HepG2 (cell line): ENCODE measurements around the gene IVD. TPM values are rescaled to one million over a fixed set of nuclear protein-coding genes. Genes with fewer than 3 reads are reported as not detected.
A peak's percentile ranks its signal among the peaks of the same experiment; 100 is the strongest.

Source experiments
- DMAP1 ChIP-seq: IDR thresholded peaks from 2 replicates; pipeline ENCODE4 v1.6.1; 2016
- KDM5B ChIP-seq: sonication (generic); formaldehyde crosslinking; IDR thresholded peaks from 2 replicates; pipeline ENCODE4 v1.4.0; 2020; ENCODE audit warnings: missing genetic modification reagents, mild to moderate bottlenecking, borderline replicate concordance
- NKX3-1 ChIP-seq: sonication (generic); formaldehyde crosslinking; IDR thresholded peaks from 2 replicates; pipeline ENCODE4 v1.5.0; 2020; ENCODE audit warnings: missing genetic modification reagents
- SALL1 ChIP-seq: sonication (generic); formaldehyde crosslinking; IDR thresholded peaks from 2 replicates; pipeline ENCODE4 v1.8.0; 2022; ENCODE audit warnings: mild to moderate bottlenecking, missing genetic modification reagents
- SP5 ChIP-seq: IDR thresholded peaks from 2 replicates; pipeline ENCODE4 v1.6.1; 2016; ENCODE audit warnings: low read depth, borderline replicate concordance
- TGIF2 ChIP-seq: IDR thresholded peaks from 2 replicates; pipeline ENCODE4 v1.6.1; 2016; ENCODE audit warnings: control low read depth, missing compliant biosample characterization
- ZNF12 ChIP-seq: sonication (generic); formaldehyde crosslinking; IDR thresholded peaks from 2 replicates; pipeline ENCODE4 v1.5.0; 2020; ENCODE audit warnings: missing genetic modification reagents
- ZNF232 ChIP-seq: sonication (generic); formaldehyde crosslinking; IDR thresholded peaks from 2 replicates; pipeline ENCODE4 v1.4.0; 2020; ENCODE audit warnings: missing genetic modification reagents, borderline replicate concordance
- ZNF329 ChIP-seq: sonication (generic); formaldehyde crosslinking; IDR thresholded peaks from 2 replicates; pipeline ENCODE4 v1.9.0; 2021; ENCODE audit warnings: low read depth, mild to moderate bottlenecking, missing genetic modification reagents
- ZNF430 ChIP-seq: sonication (generic); formaldehyde crosslinking; IDR thresholded peaks from 2 replicates; pipeline ENCODE4 v1.9.0; 2021; ENCODE audit warnings: mild to moderate bottlenecking, missing genetic modification reagents
- ZNF788 ChIP-seq: sonication (generic); formaldehyde crosslinking; IDR thresholded peaks from 2 replicates; pipeline ENCODE4 v1.5.0; 2020; ENCODE audit warnings: mild to moderate bottlenecking, missing genetic modification reagents, borderline replicate concordance
- ZSCAN31 ChIP-seq: sonication (generic); formaldehyde crosslinking; IDR thresholded peaks from 2 replicates; pipeline ENCODE4 v1.5.0; 2020; ENCODE audit warnings: low read depth, mild to moderate bottlenecking, missing genetic modification reagents
- polyA plus RNA-seq, 8 experiments: library from polyadenylated mRNA; depleted of rRNA in 3 of 8; stranded (reverse) in 7 of 8; unstranded in 1 of 8; fragments of >200 nt; fragmentation: Illumina TruSeq in 4 of 8; extraction: Trizol in 4 of 8; gene quantifications; 2 replicates each; pipeline versions ENCODE4 v1.2.1 to v1.2.3, GENCODE V29; 2011 to 2016; ENCODE audit warnings: low read depth in 4 of 8, missing spikeins in 1 of 8, mixed read lengths in 1 of 8; ENCODE audit not compliant: insufficient read depth in 1 of 8
- total RNA-seq, 5 experiments: library from RNA; depleted of rRNA; stranded (reverse); fragments of >200 nt; fragmentation: Illumina TruSeq; extraction: Trizol; gene quantifications; 2 replicates each; pipeline ENCODE4 v1.2.3, GENCODE V29; 2016; ENCODE audit warnings: low read depth in 1 of 5
- TF ChIP-seq, protein P1 (sequence below): sonication (generic); formaldehyde crosslinking; IDR thresholded peaks from 2 replicates; pipeline ENCODE4 v1.5.1; 2020; ENCODE audit warnings: missing genetic modification reagents, mild to moderate bottlenecking, borderline replicate concordance
- TF ChIP-seq, protein P2 (sequence below), 2 experiments: fragments of 450-650 bp in 1 of 2; sonication (generic) in 1 of 2; formaldehyde crosslinking; IDR thresholded peaks; 2 replicates each; pipeline versions ENCODE4 v1.5.0 to v1.8.0; 2020 to 2022; ENCODE audit warnings: mild to moderate bottlenecking in 1 of 2, missing genetic modification reagents in 1 of 2
- TF ChIP-seq, protein P3 (sequence below): sonication (generic); formaldehyde crosslinking; IDR thresholded peaks from one replicate; pipeline ENCODE4 v1.5.1; 2020; ENCODE audit warnings: mild to moderate bottlenecking, missing genetic modification reagents; ENCODE audit errors: not compliant biosample characterization
- TF ChIP-seq, protein P4 (sequence below): sonication (generic); formaldehyde crosslinking; IDR thresholded peaks from 2 replicates; pipeline ENCODE4 v1.9.0; 2022; ENCODE audit warnings: missing genetic modification reagents, mild to moderate bottlenecking, borderline replicate concordance

IVD gene
- total and polyA plus RNA-seq, 2 of the 13 experiments (the other 11 are each of a cell fraction or from before 2014, with no cell fraction given): 48.0 to 53.9 TPM

DNA sequence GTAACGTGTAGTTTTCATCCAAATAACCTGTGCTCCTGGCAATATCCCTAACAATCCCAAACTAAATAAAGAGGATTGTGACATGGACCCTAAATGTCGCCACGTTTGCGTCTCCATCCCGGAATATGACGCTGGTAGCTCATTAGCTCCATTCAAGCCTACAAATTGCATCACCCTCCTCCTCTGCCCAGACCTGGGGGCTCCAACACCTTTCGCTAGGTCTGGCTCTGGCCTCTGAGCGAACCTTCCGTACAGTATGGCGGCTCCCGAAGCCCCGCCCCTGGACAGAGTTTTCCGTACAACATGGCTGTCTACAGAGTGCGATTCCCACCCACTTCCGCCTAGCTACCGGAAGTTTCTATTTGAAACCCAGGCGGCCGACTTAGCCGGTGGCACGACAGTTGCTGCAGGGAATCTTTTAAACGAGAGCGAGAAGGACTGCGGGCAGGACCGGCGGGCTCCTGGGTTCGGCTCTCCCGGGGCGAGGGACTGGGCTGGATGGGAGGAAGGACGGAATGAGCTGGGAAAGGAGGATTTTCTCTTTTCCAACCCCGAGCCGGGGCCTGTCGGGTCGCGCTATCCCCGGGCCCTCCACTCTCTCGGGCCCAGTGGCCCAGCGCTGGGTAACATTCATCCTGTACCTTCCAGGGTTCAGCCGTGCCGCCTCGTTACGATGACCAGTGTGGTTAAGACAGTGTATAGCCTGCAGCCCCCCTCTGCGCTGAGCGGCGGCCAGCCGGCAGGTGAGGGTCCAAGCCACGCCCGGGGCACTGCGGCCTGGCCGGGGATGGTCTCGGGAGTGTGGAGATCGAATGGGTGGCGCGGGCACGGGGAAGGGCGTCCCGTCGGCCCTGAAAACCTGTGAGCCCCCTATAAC lies 22.8 kb upstream of the IVD start, which contains the start of gene KNSTRN (continued):
- TF ChIP-seq, protein P1, sequence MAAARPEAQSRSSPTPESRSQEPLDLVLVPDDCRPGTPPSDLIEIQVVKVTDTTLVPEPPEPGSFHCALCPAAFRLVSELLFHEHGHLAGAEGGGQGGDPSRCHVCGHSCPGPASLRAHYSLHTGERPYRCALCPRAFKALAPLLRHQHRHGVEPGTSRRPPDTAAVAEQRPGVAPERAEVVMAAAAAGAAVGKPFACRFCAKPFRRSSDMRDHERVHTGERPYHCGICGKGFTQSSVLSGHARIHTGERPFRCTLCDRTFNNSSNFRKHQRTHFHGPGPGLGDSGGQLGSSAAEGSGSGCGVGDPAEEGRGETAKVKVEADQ (CRISPR knock-in tag): no peak
- TF ChIP-seq, protein P2, sequence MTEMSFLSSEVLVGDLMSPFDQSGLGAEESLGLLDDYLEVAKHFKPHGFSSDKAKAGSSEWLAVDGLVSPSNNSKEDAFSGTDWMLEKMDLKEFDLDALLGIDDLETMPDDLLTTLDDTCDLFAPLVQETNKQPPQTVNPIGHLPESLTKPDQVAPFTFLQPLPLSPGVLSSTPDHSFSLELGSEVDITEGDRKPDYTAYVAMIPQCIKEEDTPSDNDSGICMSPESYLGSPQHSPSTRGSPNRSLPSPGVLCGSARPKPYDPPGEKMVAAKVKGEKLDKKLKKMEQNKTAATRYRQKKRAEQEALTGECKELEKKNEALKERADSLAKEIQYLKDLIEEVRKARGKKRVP (CRISPR knock-in tag; IDR thresholded peaks at IDR 0.05): peak in 1 of 2 experiments; percentile 88; a peak in 2 of 4 replicates
- TF ChIP-seq ZNF12 (CRISPR knock-in tag) (no peak), ZNF329 (CRISPR knock-in tag) (peak; percentile 70; the same call in 1 of the 2 replicates), ZNF430 (peak; percentile 74; the same call in 1 of the 2 replicates), SP5 (CRISPR knock-in tag) (peak; percentile 77; the same call in 1 of the 2 replicates), ZNF232 (0 out of 2 replicates have a peak, but pooled peaks have one; percentile 18), TGIF2 (CRISPR knock-in tag) (0 out of 2 replicates have a peak, but pooled peaks have one; percentile 26), DMAP1 (CRISPR knock-in tag) (peak; percentile 52; the same call in 1 of the 2 replicates), KDM5B (CRISPR knock-in tag) (peak; percentile 79; the same call in 1 of the 2 replicates), ZNF788 (peak; percentile 45; the same call in 1 of the 2 replicates), ZSCAN31 (CRISPR knock-in tag) (peak; percentile 73; the same call in 1 of the 2 replicates), SALL1 (CRISPR knock-in tag) (peak; percentile 57), NKX3-1 (CRISPR knock-in tag) (0 out of 2 replicates have a peak, but pooled peaks have one; percentile 29)
- TF ChIP-seq, protein P3, sequence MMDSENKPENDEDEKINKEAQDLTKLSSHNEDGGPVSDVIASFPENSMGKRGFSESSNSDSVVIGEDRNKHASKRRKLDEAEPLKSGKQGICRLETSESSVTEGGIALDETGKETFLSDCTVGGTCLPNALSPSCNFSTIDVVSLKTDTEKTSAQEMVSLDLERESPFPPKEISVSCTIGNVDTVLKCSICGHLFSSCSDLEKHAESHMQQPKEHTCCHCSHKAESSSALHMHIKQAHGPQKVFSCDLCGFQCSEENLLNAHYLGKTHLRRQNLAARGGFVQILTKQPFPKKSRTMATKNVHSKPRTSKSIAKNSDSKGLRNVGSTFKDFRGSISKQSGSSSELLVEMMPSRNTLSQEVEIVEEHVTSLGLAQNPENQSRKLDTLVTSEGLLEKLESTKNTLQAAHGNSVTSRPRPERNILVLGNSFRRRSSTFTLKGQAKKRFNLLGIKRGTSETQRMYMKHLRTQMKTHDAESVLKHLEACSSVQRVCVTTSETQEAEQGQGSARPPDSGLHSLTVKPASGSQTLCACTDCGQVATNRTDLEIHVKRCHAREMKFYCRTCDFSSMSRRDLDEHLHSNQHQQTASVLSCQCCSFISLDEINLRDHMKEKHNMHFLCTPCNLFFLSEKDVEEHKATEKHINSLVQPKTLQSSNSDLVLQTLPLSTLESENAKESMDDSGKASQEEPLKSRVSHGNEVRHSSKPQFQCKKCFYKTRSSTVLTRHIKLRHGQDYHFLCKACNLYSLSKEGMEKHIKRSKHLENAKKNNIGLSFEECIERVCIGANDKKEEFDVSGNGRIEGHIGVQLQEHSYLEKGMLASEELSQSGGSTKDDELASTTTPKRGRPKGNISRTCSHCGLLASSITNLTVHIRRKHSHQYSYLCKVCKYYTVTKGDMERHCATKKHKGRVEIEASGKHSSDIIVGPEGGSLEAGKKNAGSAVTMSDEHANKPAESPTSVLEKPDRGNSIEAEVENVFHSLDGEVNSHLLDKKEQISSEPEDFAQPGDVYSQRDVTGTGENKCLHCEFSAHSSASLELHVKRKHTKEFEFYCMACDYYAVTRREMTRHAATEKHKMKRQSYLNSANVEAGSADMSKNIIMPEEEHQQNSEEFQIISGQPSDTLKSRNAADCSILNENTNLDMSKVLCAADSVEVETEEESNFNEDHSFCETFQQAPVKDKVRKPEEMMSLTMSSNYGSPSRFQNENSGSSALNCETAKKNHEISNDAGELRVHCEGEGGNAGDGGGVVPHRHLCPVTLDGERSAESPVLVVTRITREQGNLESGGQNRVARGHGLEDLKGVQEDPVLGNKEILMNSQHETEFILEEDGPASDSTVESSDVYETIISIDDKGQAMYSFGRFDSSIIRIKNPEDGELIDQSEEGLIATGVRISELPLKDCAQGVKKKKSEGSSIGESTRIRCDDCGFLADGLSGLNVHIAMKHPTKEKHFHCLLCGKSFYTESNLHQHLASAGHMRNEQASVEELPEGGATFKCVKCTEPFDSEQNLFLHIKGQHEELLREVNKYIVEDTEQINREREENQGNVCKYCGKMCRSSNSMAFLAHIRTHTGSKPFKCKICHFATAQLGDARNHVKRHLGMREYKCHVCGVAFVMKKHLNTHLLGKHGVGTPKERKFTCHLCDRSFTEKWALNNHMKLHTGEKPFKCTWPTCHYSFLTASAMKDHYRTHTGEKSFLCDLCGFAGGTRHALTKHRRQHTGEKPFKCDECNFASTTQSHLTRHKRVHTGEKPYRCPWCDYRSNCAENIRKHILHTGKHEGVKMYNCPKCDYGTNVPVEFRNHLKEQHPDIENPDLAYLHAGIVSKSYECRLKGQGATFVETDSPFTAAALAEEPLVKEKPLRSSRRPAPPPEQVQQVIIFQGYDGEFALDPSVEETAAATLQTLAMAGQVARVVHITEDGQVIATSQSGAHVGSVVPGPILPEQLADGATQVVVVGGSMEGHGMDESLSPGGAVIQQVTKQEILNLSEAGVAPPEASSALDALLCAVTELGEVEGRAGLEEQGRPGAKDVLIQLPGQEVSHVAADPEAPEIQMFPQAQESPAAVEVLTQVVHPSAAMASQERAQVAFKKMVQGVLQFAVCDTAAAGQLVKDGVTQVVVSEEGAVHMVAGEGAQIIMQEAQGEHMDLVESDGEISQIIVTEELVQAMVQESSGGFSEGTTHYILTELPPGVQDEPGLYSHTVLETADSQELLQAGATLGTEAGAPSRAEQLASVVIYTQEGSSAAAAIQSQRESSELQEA (CRISPR knock-in tag): peak; percentile 61
- TF ChIP-seq, protein P4, sequence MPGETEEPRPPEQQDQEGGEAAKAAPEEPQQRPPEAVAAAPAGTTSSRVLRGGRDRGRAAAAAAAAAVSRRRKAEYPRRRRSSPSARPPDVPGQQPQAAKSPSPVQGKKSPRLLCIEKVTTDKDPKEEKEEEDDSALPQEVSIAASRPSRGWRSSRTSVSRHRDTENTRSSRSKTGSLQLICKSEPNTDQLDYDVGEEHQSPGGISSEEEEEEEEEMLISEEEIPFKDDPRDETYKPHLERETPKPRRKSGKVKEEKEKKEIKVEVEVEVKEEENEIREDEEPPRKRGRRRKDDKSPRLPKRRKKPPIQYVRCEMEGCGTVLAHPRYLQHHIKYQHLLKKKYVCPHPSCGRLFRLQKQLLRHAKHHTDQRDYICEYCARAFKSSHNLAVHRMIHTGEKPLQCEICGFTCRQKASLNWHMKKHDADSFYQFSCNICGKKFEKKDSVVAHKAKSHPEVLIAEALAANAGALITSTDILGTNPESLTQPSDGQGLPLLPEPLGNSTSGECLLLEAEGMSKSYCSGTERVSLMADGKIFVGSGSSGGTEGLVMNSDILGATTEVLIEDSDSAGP (CRISPR knock-in tag): peak; percentile 68; the same call in 1 of the 2 replicates
